HepG2 (cell line): ENCODE data around the gene SPIRE1. TPM values are rescaled to one million over a fixed set of nuclear protein-coding genes. Genes with fewer than 3 reads are reported as not detected.

Experiments used
- ATAC-seq: fragments of 200-7000 bp; cut with Tn5 transposase; 3 replicates; pipeline ENCODE4 v1.9.1; 2020; ENCODE audit warnings: mild to moderate bottlenecking, moderate library complexity
- BruUV-seq: library from RNA; stranded (reverse); fragments of 400-500 nt; replicated peaks from 2 replicates; lab custom pipeline; 2021; lab: Mats Ljungman, UMichigan
- CTCF ChIA-PET: fragments of 300-600 bp; formaldehyde crosslinking; extraction: SDS; loops from one replicate; lab custom pipeline; 2021; ENCODE audit warnings: low total read pairs, inconsistent platforms, low intra/inter-chr PET ratio; lab: Yijun Ruan, JAX
- POLR2A ChIA-PET: fragments of 350-600 bp; sonication (Branson Sonifier 250); formaldehyde crosslinking; loops from one replicate; lab custom pipeline; 2020; ENCODE audit warnings: antibody characterized with exemption, inconsistent platforms; lab: Yijun Ruan, JAX
- DNase-seq: peaks from one replicate; pipeline ENCODE4 v3.0.0-alpha.2; 2015; ENCODE audit warnings: low spot score
- FAIRE-seq: peaks from 3 replicates; lab custom pipeline; 2011; peaks lifted over from hg19 to GRCh38; lab: Jason Lieb, UNC
- H2AFZ ChIP-seq: one replicate; pipeline ENCODE4 v1.6.1; 2011; ENCODE audit warnings: low read length, inconsistent platforms
- H3K27ac ChIP-seq: fragments of 300-600 bp; 3 replicates; pipeline ENCODE4 v1.8.0; 2011; ENCODE audit warnings: mixed run types, mild to moderate bottlenecking, mixed read lengths, low read length, inconsistent platforms; ENCODE audit not compliant: insufficient read depth; ENCODE audit errors: extremely low read length
- H3K27me3 ChIP-seq, 2 experiments: fragments of 200-600 bp in 1 of 2; 2 replicates in 1 of 2; 3 replicates in 1 of 2; pipeline versions ENCODE4 v1.6.0 to v1.8.0; 2011; ENCODE audit warnings: low read length in 2 of 2, mild to moderate bottlenecking in 2 of 2, moderate library complexity in 2 of 2, inconsistent platforms in 1 of 2; ENCODE audit not compliant: insufficient read depth in 2 of 2, control insufficient read depth in 1 of 2
- H3K36me3 ChIP-seq, 2 experiments: fragments of 200-600 bp in 1 of 2; replicated peaks in 1 of 2; 2 replicates in 1 of 2; 3 replicates in 1 of 2; pipeline versions ENCODE4 v1.5.1 to v1.8.0; 2011; ENCODE audit warnings: low read length in 2 of 2, inconsistent platforms in 1 of 2; ENCODE audit not compliant: insufficient read depth in 2 of 2, control insufficient read depth in 1 of 2
- H3K4me1 ChIP-seq: 2 replicates; pipeline ENCODE4 v1.5.1; 2012; ENCODE audit warnings: low read length, inconsistent platforms; ENCODE audit not compliant: insufficient read depth
- H3K4me2 ChIP-seq: 2 replicates; pipeline ENCODE4 v1.6.0; 2011; ENCODE audit warnings: low read depth, low read length, inconsistent platforms
- H3K4me3 ChIP-seq, 3 experiments: fragments of 200-600 bp in 1 of 3; sonication (generic), shearing (Covaris generic) in 1 of 3; replicated peaks in 1 of 3; 2 replicates each; pipeline ENCODE4 v1.5.1; 2011 to 2016; ENCODE audit warnings: low read length in 3 of 3, inconsistent platforms in 2 of 3, low read depth in 2 of 3, mild to moderate bottlenecking in 2 of 3, control low read depth in 1 of 3, mixed read lengths in 1 of 3; ENCODE audit not compliant: insufficient read depth in 1 of 3
- H3K79me2 ChIP-seq: one replicate; pipeline ENCODE4 v1.6.1; 2011; ENCODE audit warnings: low read length, inconsistent platforms; ENCODE audit not compliant: insufficient read depth
- H3K9ac ChIP-seq: 2 replicates; pipeline ENCODE4 v1.6.0; 2011; ENCODE audit warnings: mild to moderate bottlenecking, low read depth, low read length, inconsistent platforms; ENCODE audit not compliant: insufficient read depth
- H3K9me3 ChIP-seq: 2 replicates; pipeline ENCODE4 v1.5.1; 2012; ENCODE audit warnings: mild to moderate bottlenecking, low read length
- H4K20me1 ChIP-seq: 2 replicates; pipeline ENCODE4 v1.6.0; 2011; ENCODE audit warnings: inconsistent platforms, mild to moderate bottlenecking, low read length, moderate library complexity; ENCODE audit not compliant: insufficient read depth
- CREM ChIP-seq, 2 experiments: sonication (generic) in 1 of 2; formaldehyde crosslinking in 1 of 2; IDR thresholded peaks; 2 replicates each; pipeline versions ENCODE4 v1.4.0 to v1.6.1; 2016 to 2020; ENCODE audit warnings: antibody characterized with exemption in 1 of 2, mild to moderate bottlenecking in 1 of 2, missing genetic modification reagents in 1 of 2
- FOXO1 ChIP-seq: sonication (generic); formaldehyde crosslinking; IDR thresholded peaks from 2 replicates; pipeline ENCODE4 v1.4.0; 2020; ENCODE audit warnings: missing genetic modification reagents
- IRF2 ChIP-seq: IDR thresholded peaks from 2 replicates; pipeline ENCODE4 v1.6.1; 2018; ENCODE audit warnings: missing genetic modification reagents, missing compliant biosample characterization
- JUND ChIP-seq: sonication (generic); formaldehyde crosslinking; IDR thresholded peaks from 2 replicates; pipeline ENCODE4 v1.8.0; 2022; ENCODE audit warnings: mild to moderate bottlenecking, missing genetic modification reagents
- NFIB ChIP-seq: sonication (generic); formaldehyde crosslinking; IDR thresholded peaks from 2 replicates; pipeline ENCODE4 v1.9.0; 2021; ENCODE audit warnings: missing genetic modification reagents, mild to moderate bottlenecking, borderline replicate concordance
- NR2F6 ChIP-seq, 2 experiments: IDR thresholded peaks; 2 replicates each; pipeline ENCODE4 v1.6.1; 2016; ENCODE audit warnings: antibody characterized with exemption in 1 of 2, mild to moderate bottlenecking in 1 of 2
- RBFOX2 ChIP-seq: fragments of 200-400 bp; formaldehyde crosslinking; IDR thresholded peaks from 2 replicates; pipeline ENCODE4 v1.6.1; 2017; ENCODE audit warnings: low read depth, mild to moderate bottlenecking, low read length
- RFX1 ChIP-seq: fragments of 450-650 bp; IDR thresholded peaks from 2 replicates; pipeline ENCODE4 v1.6.1; 2017
- SKI ChIP-seq: fragments of 450-650 bp; IDR thresholded peaks from one replicate; pipeline ENCODE4 v1.6.1; 2018; ENCODE audit warnings: mild to moderate bottlenecking; ENCODE audit not compliant: partially characterized antibody
- THYN1 ChIP-seq: sonication (generic); formaldehyde crosslinking; IDR thresholded peaks from 2 replicates; pipeline ENCODE4 v1.8.1; 2023; ENCODE audit warnings: low read depth, mild to moderate bottlenecking, moderate library complexity, missing genetic modification reagents, borderline replicate concordance
- ZKSCAN8 ChIP-seq: IDR thresholded peaks from 2 replicates; pipeline ENCODE4 v1.6.1; 2016; ENCODE audit warnings: borderline replicate concordance, missing genetic modification reagents, missing compliant biosample characterization
- ZNF207 ChIP-seq: fragments of 450-650 bp; IDR thresholded peaks from 2 replicates; pipeline ENCODE4 v1.6.1; 2016; ENCODE audit warnings: antibody characterized with exemption, borderline replicate concordance
- ZNF3 ChIP-seq: IDR thresholded peaks from 2 replicates; pipeline ENCODE4 v1.7.0; 2017; ENCODE audit warnings: inconsistent platforms
- ZNF615 ChIP-seq: sonication (generic); formaldehyde crosslinking; IDR thresholded peaks from 2 replicates; pipeline ENCODE4 v1.5.0; 2020; ENCODE audit warnings: mild to moderate bottlenecking, missing genetic modification reagents, borderline replicate concordance
- ZNF674 ChIP-seq: sonication (generic); formaldehyde crosslinking; IDR thresholded peaks from 2 replicates; pipeline ENCODE4 v1.5.0; 2020; ENCODE audit warnings: low read depth, mild to moderate bottlenecking, missing genetic modification reagents
- WGBS: methylation state at CpG from one replicate; pipeline ENCODE4 v1.1.6; 2017; ENCODE audit warnings: low lambda C conversion rate; 5-methylcytosine and 5-hydroxymethylcytosine counted together
- in situ Hi-C: cut with HindIII; loops from 2 replicates; pipeline ENCODE4 v1.10.0; 2017; ENCODE audit warnings: low pct_unique_long_range_greater_than_20kb; ENCODE audit not compliant: extremely low pct_ligation_motif_present
- intact Hi-C: fragments of 100-400 bp; cut with micrococcal nuclease; formaldehyde crosslinking; loops from one replicate; pipeline ENCODE4 v1.10.0; 2022; ENCODE audit not compliant: unreplicated experiment
- polyA plus RNA-seq, 8 experiments: library from polyadenylated mRNA; depleted of rRNA in 3 of 8; stranded (reverse) in 7 of 8; unstranded in 1 of 8; fragments of >200 nt; fragmentation: Illumina TruSeq in 4 of 8; extraction: Trizol in 4 of 8; gene quantifications; 2 replicates each; pipeline versions ENCODE4 v1.2.1 to v1.2.3, GENCODE V29; 2011 to 2016; ENCODE audit warnings: low read depth in 4 of 8, missing spikeins in 1 of 8, mixed read lengths in 1 of 8; ENCODE audit not compliant: insufficient read depth in 1 of 8
- total RNA-seq, 5 experiments: library from RNA; depleted of rRNA; stranded (reverse); fragments of >200 nt; fragmentation: Illumina TruSeq; extraction: Trizol; gene quantifications; 2 replicates each; pipeline ENCODE4 v1.2.3, GENCODE V29; 2016; ENCODE audit warnings: low read depth in 1 of 5
- TF ChIP-seq, protein P1 (sequence below): sonication (generic); formaldehyde crosslinking; IDR thresholded peaks from 2 replicates; pipeline ENCODE4 v1.5.1; 2020; ENCODE audit warnings: missing genetic modification reagents, mild to moderate bottlenecking, borderline replicate concordance
- TF ChIP-seq, protein P2 (sequence below): sonication (generic); formaldehyde crosslinking; IDR thresholded peaks from 2 replicates; pipeline ENCODE4 v1.8.1; 2023; ENCODE audit warnings: mild to moderate bottlenecking, missing genetic modification reagents, borderline replicate concordance

SPIRE1 gene
- total and polyA plus RNA-seq, 2 of the 13 experiments (the other 11 are each of a cell fraction or from before 2014, with no cell fraction given): 9.9 to 21.3 TPM

GRCh38 chr18:12442946-12443345 lies 215.0 kb downstream of the SPIRE1 start:
- BruUV-seq: no TSS peak
- Histone ChIP-seq H3K4me1 (no peaks in the 10 kb centered on the region), H3K4me2 (no peak overlapping the region), H3K9ac (no peak overlapping the region), H4K20me1 (no peaks in the 10 kb centered on the region), H3K27ac (no peak overlapping the region), H3K27me3 (no peaks in the 10 kb centered on the region), H3K36me3 (peaks cover 0 to 5% of the 10 kb centered on the region in 2 experiments; a peak in 1 of 5 replicates), H3K9me3 (no peaks in the 10 kb centered on the region), H3K79me2 (no peaks in the 10 kb centered on the region)
- ChIA-PET POLR2A (no interaction called here), CTCF (no interaction called here)
- 100% methylated on average over 1 of the region's 1 CpG for WGBS
- intact Hi-C loops: no loop called here
- no peak for FAIRE-seq
- in situ Hi-C loops: no loop called here
- no peak for DNase-seq
- ATAC-seq: no peak
- TF ChIP-seq RBFOX2 (no peak), NR2F6 (IDR thresholded peaks at IDR 0.05) (no peak), NR2F6 (CRISPR knock-in tag; IDR thresholded peaks at IDR 0.05) (no peak), FOXO1 (CRISPR knock-in tag) (no peak), JUND (no peak), ZNF615 (CRISPR knock-in tag) (no peak), RFX1 (no peak), ZNF674 (CRISPR knock-in tag) (no peak), ZKSCAN8 (CRISPR knock-in tag) (no peak), NFIB (no peak), IRF2 (CRISPR knock-in tag) (no peak), ZNF3 (CRISPR knock-in tag) (no peak), SKI (no peak), CREM (IDR thresholded peaks at IDR 0.05) (no peak), CREM (CRISPR knock-in tag; IDR thresholded peaks at IDR 0.05) (no peak), ZNF207 (no peak), THYN1 (CRISPR knock-in tag) (no peak)
- TF ChIP-seq, protein P1, sequence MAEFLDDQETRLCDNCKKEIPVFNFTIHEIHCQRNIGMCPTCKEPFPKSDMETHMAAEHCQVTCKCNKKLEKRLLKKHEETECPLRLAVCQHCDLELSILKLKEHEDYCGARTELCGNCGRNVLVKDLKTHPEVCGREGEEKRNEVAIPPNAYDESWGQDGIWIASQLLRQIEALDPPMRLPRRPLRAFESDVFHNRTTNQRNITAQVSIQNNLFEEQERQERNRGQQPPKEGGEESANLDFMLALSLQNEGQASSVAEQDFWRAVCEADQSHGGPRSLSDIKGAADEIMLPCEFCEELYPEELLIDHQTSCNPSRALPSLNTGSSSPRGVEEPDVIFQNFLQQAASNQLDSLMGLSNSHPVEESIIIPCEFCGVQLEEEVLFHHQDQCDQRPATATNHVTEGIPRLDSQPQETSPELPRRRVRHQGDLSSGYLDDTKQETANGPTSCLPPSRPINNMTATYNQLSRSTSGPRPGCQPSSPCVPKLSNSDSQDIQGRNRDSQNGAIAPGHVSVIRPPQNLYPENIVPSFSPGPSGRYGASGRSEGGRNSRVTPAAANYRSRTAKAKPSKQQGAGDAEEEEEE (CRISPR knock-in tag): no peak
- TF ChIP-seq, protein P2, sequence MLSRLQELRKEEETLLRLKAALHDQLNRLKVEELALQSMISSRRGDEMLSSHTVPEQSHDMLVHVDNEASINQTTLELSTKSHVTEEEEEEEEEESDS (CRISPR knock-in tag): no peak
- TF ChIP-seq, all 625 proteins: peak for 0
- no peak overlapping the region for H2AFZ ChIP-seq
- H3K4me3 ChIP-seq: no peak overlapping the region
